ENCODE results near the gene PFDN2.
"Not testable (repeated sequence)": the region's sequence is repeated elsewhere in the genome, so short reads cannot be mapped to it uniquely, and the experiment has no call there.

The PFDN2 gene

DNA sequence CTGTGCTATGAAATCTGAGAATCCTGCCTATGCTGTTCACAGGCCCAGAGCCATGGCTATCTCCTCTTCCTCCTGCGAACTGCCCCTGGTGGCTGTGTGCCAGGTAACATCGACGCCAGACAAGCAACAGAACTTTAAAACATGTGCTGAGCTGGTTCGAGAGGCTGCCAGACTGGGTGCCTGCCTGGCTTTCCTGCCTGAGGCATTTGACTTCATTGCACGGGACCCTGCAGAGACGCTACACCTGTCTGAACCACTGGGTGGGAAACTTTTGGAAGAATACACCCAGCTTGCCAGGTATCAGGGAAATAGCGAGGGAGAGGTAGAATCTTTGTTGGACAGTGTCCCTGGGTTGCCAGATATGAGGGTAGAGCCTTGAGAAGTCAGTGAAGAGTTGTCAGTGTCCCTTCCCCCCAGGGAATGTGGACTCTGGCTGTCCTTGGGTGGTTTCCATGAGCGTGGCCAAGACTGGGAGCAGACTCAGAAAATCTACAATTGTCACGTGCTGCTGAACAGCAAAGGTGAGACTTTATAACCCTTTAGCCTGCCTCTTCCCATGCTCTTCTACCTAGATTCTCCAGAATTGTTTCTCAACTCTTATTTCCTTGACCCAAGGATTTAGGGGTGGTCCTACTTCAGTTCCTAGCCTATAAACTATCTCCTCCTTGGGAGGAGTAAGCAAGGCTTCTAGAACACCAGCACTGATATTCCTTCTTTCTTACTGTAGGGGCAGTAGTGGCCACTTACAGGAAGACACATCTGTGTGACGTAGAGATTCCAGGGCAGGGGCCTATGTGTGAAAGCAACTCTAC, 1.5 kb upstream of the PFDN2 start:
- TF ChIP-seq, protein P1, sequence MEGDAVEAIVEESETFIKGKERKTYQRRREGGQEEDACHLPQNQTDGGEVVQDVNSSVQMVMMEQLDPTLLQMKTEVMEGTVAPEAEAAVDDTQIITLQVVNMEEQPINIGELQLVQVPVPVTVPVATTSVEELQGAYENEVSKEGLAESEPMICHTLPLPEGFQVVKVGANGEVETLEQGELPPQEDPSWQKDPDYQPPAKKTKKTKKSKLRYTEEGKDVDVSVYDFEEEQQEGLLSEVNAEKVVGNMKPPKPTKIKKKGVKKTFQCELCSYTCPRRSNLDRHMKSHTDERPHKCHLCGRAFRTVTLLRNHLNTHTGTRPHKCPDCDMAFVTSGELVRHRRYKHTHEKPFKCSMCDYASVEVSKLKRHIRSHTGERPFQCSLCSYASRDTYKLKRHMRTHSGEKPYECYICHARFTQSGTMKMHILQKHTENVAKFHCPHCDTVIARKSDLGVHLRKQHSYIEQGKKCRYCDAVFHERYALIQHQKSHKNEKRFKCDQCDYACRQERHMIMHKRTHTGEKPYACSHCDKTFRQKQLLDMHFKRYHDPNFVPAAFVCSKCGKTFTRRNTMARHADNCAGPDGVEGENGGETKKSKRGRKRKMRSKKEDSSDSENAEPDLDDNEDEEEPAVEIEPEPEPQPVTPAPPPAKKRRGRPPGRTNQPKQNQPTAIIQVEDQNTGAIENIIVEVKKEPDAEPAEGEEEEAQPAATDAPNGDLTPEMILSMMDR (IDR thresholded peaks at IDR 0.05; ENCODE audit: extremely low read depth, insufficient read depth, missing control alignments) = peak; percentile 35
- in situ Hi-C loops (cut with MboI; ENCODE audit: low pct_unique_long_range_greater_than_20kb, low sequenced_read_pairs, unreplicated experiment) = no loop called here
- DNase-seq (ENCODE audit: low spot score) = peak; percentile 83

DNA sequence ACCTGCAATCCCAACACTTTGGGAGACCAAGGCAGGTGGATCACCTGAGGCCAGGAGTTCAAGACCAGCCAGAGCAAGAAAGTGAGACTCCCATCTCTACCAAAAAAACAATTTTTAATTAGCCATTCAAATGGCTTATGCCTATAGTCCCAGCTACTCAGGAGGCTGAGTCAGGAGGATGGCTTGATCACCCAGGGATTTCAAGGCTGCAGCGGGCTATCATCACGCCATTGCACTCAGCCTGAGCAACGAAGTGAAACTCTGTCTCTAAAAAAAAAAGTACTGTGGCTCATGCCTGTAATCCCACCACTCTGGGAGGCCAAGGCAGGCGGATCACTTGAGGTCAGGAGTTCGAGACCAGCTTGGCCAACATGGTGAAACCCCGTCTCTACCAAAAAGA, 1.9 kb downstream of the PFDN2 start:
- DNase-seq (ENCODE audit: low spot score); in situ Hi-C loops (cut with MboI; ENCODE audit: low pct_unique_long_range_greater_than_20kb, low sequenced_read_pairs, unreplicated experiment): not testable (repeated sequence)

DNA sequence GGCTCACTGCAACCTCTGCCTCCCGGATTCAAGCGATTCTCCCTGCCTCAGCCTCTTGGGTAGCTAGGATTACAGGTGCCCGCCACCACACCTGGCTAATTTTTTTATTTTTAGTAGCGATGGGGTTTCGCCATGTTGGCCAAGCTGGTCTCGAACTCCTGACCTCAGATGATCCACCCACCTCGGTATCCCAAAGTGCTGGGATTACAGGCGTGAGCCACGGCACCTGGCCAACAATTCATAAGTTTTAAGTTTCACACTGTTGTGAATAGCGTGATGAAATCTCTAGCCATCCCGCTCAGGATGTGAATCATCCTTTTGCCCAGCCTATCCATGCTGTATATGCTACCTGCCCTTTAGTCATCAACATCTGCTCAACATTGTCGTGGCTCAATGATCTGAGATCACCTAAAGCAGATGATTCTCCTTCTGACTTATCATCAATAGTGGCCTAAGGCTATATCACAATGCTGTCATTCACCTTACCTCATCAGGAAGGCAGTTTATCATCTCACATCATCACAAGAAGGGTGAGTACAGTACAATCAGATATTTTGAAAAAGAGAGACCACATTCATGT, 2.6 kb downstream of the PFDN2 start:
- DNase-seq (ENCODE audit: low spot score) = no peak
- TF ChIP-seq, protein P1 (IDR thresholded peaks at IDR 0.05; ENCODE audit: extremely low read depth, insufficient read depth, missing control alignments) = no peak
- in situ Hi-C loops (cut with MboI; ENCODE audit: low pct_unique_long_range_greater_than_20kb, low sequenced_read_pairs, unreplicated experiment) = no loop called here

DNA sequence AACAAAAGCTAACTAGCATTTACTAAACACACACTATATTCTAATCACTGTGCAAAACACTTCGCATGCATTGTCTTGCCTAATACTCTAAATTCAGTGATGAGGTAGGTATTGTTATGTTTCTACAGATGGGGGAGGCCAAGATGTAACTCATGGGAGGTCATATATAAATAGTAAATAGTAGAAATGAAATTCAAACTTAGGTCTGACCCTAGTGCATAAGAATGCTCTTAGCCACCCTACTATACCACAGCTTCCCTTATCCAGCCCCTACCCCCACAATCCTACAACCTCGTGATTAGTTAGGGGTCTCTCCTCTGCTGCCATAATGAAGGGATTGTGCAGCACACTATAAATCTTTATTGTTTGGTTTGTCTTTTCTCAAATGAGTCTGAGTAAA, 3.3 kb downstream of the PFDN2 start:
- no peak for DNase-seq (ENCODE audit: low spot score)
- in situ Hi-C loops (cut with MboI; ENCODE audit: low pct_unique_long_range_greater_than_20kb, low sequenced_read_pairs, unreplicated experiment) = no loop called here
- TF ChIP-seq, protein P1 (IDR thresholded peaks at IDR 0.05; ENCODE audit: extremely low read depth, insufficient read depth, missing control alignments) = no peak

DNA sequence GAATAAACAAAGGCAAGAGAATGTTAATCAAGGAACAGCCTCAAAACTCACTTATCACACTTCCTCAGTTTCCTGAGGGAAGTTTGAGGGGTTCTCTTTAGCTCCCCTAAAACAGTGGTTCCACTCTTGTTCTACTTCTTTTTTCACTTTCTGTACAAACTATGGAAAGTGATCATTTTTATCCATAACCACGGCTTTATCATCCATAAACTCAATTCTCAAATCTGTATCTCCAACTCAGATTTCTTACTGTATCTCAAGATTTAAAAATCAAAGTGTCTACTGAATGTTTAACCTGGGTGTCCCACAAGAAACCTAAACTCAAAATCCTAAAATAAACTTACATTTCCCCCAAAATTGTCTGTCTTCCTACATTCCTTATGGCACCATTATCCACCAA, 3.9 kb downstream of the PFDN2 start:
- TF ChIP-seq, protein P1 (IDR thresholded peaks at IDR 0.05; ENCODE audit: extremely low read depth, insufficient read depth, missing control alignments) = no peak
- in situ Hi-C loops (cut with MboI; ENCODE audit: low pct_unique_long_range_greater_than_20kb, low sequenced_read_pairs, unreplicated experiment) = no loop called here
- DNase-seq (ENCODE audit: low spot score) = no peak

DNA sequence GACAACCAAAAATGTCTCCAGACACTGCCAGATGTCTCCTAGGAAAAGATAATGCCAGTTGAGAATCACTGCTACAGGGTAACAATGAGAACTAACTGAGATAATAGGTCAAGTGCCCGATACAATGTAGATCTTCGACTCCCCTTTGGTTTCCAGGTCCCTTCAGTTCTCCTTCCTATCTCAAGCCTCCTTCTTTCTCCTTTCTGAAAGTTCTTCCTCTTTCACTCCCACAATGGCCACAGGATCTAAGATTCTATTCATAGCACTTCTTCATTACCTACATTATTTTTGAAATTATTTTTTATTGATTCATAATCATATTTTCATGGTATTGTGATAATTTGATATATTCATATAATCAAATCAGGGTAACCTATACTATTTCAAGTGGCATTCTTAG, 6.3 kb downstream of the PFDN2 start:
- no peak for DNase-seq (ENCODE audit: low spot score)
- in situ Hi-C loops (cut with MboI; ENCODE audit: low pct_unique_long_range_greater_than_20kb, low sequenced_read_pairs, unreplicated experiment) = no loop called here
- TF ChIP-seq, protein P1 (IDR thresholded peaks at IDR 0.05; ENCODE audit: extremely low read depth, insufficient read depth, missing control alignments) = no peak

DNA sequence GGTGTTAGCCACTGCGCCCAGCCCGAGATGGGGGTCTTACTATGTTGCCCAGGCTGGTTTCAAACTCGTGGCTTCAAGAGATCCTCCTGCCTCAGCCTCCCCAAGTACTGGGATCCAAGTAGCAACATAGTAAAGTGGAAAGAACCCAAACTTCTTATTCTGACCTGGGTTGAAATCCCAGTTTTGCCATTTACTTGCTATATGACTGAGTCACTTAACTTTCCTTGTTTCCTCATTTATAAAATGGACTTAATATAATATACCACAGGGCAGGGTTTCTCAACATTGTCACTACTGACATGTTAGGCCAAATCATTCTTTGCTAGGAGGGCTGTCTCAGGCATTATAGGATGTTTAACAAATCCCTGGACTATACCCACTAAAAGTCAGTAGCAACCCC, 6.7 kb downstream of the PFDN2 start:
- in situ Hi-C loops (cut with MboI; ENCODE audit: low pct_unique_long_range_greater_than_20kb, low sequenced_read_pairs, unreplicated experiment) = no loop called here
- TF ChIP-seq, protein P1 (IDR thresholded peaks at IDR 0.05; ENCODE audit: extremely low read depth, insufficient read depth, missing control alignments) = no peak
- DNase-seq (ENCODE audit: low spot score) = no peak

Measured in GM13977 (cell line).